NCI-H446 (cell line): ENCODE measurements around the gene CD52.
"Not testable (repeated sequence)": the region's sequence is repeated elsewhere in the genome, so short reads cannot be mapped to it uniquely, and the experiment has no call there.

Source experiments
- DNase-seq, 2 experiments: peaks; one replicate each; lab custom pipeline; 2025; lab: John Stamatoyannopoulos, UW

The CD52 gene

GRCh38 chr1:26284597-26285347 is 33.0 kb upstream of the CD52 start:
- peak; percentile 13 to 63 for DNase-seq

DNA sequence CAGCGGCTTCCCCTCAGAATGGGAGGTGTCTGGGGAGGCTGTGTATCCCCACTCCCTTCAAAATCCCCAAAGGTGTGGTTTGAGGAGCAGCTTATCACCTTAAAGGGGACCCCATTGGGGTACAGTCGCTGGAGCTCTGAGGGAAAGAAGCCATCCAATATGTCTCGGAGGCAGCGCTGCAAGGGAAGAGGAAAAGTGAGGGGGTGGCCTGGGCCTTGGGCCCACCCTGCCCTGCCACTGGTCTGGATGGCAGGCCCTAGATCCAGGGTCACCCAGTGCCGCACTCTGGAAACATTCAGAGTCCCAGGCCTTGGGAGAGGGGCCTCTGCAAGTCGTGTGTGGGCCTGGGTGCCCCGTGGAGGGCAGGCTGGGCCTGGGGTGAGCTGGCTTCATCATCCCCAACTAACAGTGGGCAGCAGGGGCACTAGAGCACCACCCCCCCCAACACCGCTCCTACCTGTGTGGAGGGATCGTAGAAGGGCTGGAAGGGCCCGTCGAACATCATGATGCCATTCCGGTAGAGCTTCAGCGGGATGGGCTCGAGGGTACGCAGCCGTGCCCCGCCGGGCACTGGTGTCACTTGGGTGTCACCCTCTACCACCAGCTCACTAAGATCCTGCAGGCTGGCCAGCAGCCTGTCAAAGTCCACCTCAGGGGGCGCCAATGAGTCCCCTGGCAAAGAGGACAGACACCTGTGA is 32.2 kb upstream of the CD52 start:
- peak in 1 of 2 experiments; percentile 28 for DNase-seq

- DNase-seq: no peak
Measured at GRCh38 chr1:26286064-26286416, 31.7 kb upstream of the CD52 start.

DNA sequence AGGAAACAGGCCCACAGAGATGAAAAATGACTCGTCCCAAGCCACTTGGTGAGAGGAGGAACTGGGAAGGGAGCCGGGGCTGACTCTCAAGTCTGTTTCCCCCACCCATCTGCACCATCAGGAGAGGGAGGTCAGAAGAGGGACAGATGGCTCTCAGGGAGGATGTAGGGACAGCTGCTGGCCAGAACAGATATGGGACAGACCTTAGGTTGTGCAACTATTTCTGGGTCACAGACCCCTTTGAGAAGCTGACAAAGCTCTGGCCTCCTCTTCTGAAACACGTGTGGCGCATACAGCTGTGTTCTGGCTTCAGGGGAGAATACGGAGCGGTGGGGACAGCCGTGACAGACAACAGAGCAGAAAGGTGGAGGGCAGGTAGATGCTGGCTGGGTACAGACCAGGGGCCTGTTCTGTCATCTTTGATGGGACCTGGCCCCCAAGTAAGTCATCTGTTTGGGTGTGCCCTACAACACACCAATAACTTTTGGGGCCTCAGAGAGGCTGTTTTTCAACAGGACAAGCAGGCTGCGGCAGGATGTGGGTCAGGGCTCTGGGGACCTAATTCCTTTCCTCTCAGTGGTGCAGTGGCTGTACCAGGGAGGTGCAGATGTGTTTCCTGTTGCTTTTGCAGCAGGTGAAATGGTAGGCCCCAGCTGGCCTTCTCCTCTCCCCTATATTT is 30.6 kb upstream of the CD52 start:
- no peak for DNase-seq

- no peak for DNase-seq
Measured at GRCh38 chr1:26287811-26288210, 29.9 kb upstream of the CD52 start.

DNA sequence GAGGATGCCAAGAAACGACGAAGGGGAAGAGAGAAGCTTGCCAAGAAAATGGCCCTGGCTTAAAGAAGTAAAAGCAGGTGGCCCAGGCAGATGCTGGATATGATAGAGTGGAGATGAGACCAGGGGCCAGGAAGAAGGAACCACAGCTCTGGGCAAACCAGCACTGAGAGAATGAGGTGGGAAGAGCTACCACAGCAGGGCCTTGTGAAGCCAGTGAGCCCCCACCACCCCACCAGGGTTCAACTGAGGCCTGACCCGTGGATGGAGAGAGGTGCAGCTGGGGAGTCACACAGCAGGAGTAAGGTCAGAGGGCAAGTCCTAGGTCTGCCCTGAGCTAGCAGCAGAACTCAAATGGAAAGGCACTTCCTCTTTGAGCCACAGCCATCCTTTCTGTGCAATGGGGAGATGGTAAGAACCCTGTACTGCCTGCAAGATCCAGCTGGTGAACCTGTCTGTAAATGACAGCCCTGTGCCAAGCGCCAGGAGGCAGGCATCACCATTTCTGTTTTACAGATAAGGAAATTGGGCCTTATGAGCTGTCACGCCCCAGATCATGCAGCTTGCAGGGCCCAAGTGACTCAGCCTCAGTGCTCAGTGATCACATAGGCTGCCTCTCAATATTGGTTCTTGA is 29.3 kb upstream of the CD52 start:
- peak; percentile 37 to 76 for DNase-seq

DNA sequence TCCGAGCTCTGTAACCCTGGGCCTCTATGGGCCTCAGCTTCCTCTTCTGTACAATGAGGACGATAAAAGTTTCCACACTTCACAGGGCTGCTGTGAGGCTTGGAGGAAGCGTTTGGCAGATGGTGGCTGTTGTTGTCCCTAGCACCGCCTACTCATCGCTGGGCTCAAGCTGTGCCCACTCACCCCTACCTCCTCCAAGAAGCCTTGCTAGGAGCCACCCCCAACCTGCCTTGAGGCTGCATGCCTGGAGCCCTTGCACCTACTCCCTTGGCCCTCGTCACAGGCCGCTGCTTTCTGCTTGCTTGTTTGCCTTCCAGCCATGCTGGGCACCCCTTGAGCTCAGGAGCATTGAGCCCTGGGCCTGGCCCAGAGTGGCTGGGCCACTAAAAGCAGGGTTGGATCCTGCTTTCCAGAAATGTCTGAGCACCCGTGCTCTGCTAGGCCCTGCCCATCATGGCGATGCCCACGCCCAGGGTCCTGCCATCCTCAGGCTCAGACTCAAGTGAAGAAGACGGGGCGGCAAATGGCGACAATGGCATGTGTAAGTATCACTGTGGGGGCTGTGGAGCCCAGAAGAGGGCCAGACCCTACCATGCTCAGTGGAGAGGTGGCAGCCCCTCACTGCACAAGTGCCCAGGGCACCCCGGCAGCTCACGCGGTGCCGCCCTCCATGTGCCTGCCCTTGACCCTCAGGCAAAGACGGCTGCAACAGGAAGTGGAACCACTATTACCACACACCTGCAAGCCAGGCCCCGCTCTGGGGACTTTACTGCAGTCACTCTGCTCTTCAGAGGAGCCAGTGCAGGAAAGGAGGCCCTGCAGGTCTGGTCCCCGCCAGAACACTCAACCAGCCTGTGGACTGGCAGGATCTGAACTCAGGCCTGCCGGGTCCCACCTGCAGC is 28.3 kb upstream of the CD52 start:
- DNase-seq: peak; percentile 10 to 65

DNA sequence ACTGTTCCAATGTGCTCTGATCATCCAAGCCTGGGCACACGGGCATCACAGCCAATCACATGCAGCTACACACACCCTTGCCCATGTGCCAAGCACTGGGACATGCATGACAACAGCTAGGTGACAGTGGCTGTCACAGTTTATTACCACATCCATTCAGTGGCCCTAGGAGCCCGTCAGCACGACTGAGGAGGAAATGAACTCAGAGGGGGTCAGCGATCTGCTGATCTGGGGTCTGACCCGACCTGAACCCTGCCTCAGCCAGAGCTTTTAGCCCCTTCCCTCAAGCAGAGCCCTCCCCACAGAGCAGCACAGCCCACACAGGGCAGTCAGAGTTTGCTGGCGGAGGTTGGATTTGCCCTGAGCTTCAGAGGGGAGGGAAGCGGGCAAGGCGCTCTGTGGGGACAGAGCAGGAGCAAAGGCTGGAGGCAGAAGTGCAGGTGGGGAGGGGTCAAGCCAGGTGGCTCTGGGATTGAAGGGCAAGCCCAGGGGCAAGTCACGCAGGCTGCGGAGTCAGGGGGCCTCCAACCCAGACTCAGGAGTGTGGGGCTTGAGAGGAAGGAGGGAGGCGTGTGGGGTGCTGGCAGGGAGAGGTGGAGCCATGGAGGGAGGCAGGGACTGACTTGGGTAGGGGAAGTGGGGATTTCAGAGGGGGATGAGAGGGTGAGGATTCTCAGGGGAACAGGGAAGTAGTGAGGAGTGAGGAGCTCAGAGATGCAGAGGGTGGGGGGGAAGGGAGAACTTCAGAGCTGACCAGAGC is 27.5 kb upstream of the CD52 start:
- DNase-seq: no peak

DNA sequence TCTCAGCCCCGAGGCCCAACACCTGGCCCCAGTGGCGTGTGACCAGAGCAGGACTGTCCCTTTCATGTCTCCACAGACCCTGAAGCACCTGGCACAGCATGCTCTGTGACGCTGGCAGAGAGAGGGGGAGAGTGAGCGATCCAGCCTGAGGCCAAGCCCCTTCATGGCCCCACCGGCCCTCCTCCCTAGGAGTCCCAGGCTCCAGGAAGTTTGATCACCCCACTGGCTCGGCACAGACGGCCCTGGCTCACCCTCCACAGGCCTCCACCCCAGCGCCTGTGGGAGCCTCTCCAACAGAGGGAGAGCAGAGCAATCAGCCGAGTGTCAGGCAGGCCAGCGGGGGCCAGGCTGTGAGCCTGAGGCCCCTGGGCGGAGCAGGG is 26.9 kb upstream of the CD52 start:
- DNase-seq: no peak

GRCh38 chr1:26291433-26291832 is 26.3 kb upstream of the CD52 start:
- DNase-seq: no peak

DNA sequence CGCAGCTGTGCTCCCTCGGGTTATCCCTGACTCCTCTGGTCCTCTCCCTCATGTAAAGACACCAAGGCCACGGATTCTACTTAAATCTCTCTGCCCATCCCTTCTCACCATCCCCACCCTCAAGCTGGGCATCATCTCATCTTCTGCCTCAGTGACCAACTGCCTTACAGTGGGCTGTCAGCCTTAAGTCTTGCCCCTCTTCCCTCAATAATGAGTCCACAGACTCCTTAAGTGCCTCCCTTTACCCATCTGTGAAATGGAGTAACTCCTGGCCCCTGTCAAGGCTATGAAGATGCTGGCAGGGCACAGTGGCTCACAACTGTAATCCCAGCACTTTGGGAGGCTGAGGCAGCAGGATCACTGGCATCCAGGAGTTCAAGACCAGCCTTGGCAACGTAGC is 25.8 kb upstream of the CD52 start:
- DNase-seq: no peak

GRCh38 chr1:26292735-26293134 is 25.0 kb upstream of the CD52 start:
- not testable (repeated sequence) for DNase-seq

- no peak for DNase-seq
Measured at GRCh38 chr1:26293911-26294463, 23.8 kb upstream of the CD52 start.

GRCh38 chr1:26295194-26296138 is 22.3 kb upstream of the CD52 start:
- DNase-seq: no peak

GRCh38 chr1:26296340-26297056 is 21.3 kb upstream of the CD52 start:
- DNase-seq: no peak

DNA sequence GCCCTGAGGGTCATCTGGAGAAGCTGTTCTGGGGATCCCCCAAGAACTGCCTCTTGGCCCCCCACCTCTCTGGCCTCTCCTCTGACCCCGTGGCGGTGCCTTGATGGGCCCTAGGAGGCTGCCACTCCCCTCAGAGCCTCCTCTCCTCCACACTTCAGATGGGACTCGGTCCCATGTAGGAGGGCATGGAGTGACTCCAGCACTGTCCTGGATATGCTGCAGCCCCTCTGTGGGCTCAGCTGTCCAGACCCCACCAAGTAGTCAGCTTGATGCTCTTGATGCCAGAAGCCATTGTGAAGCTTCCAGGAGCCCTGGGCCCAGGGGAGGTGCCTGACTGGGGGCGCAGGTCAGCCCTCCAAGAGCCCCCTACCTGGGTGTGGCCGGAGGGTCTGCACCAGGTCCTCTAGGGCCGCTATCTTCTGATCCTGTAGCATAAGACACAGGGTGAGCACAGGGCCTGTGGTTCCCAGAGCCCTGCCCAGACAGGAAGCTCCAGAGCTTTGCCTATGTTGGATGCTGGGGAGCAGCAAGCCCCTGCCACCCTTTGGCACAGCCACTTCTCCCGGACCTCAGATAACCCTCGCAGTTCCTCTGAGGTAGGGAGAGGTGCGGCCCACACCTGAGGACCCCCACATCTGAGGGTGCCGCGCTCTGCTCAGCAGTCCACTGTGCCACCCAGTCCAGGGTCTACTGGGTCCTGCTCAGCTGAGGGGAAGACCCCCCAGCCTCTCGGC is 20.5 kb upstream of the CD52 start:
- DNase-seq: no peak

- no peak for DNase-seq
Measured at GRCh38 chr1:26297791-26298124, 20.0 kb upstream of the CD52 start.

GRCh38 chr1:26300578-26301275 is 17.0 kb upstream of the CD52 start:
- no peak for DNase-seq
